ENCODE measurements around the gene SELENOF.

SELENOF gene

DNA sequence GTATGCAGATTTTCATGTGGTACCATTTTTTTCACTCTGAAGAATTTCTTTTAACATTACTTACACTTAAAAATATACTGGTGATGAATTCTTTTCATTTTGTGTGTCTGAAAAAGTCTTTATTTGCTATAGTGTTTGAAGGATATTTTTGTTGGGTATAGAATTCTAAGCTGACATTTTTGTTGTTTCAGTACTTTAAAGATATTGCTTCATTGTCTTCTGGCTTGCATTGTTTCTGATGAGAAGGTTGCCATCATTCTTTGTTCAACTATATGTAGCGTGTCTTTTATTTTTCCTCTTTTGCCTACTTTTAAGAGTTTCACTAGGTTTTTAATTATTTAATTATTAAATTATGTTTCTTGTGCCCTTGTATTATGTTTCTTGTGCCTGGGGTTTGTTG lies 8.5 kb upstream of the SELENOF start:
- H3K4me3 ChIP-seq (ENCODE audit: low read depth, low read length): no peak overlapping the region
- TF ChIP-seq, protein P1, sequence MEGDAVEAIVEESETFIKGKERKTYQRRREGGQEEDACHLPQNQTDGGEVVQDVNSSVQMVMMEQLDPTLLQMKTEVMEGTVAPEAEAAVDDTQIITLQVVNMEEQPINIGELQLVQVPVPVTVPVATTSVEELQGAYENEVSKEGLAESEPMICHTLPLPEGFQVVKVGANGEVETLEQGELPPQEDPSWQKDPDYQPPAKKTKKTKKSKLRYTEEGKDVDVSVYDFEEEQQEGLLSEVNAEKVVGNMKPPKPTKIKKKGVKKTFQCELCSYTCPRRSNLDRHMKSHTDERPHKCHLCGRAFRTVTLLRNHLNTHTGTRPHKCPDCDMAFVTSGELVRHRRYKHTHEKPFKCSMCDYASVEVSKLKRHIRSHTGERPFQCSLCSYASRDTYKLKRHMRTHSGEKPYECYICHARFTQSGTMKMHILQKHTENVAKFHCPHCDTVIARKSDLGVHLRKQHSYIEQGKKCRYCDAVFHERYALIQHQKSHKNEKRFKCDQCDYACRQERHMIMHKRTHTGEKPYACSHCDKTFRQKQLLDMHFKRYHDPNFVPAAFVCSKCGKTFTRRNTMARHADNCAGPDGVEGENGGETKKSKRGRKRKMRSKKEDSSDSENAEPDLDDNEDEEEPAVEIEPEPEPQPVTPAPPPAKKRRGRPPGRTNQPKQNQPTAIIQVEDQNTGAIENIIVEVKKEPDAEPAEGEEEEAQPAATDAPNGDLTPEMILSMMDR (conservative IDR thresholded peaks at IDR 0.05; ENCODE audit: low read depth, low read length): no peak
- no peak for DNase-seq (ENCODE audit: low read depth)

DNA sequence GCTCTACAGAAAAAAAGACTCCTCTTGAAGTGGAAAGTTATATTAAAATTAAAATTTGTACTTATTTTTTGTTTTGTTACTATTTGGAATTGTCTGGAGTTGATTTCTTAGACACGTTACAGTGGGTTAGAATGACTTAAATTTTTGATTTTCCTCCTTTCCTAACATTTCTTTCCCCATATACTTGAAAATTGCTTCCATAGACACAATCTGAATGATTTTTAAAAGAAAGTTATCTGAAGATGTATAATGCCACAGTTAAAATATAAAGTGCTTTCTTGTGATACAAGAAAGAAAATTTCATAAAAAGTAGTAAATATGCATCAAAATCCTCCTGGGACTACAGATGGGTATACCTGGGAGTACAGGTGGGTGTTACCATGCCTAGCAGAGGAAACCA lies 2.8 kb upstream of the SELENOF start:
- TF ChIP-seq, protein P1 (conservative IDR thresholded peaks at IDR 0.05; ENCODE audit: low read depth, low read length): no peak
- H3K4me3 ChIP-seq (ENCODE audit: low read depth, low read length): no peak overlapping the region
- no peak for DNase-seq (ENCODE audit: low read depth)

DNA sequence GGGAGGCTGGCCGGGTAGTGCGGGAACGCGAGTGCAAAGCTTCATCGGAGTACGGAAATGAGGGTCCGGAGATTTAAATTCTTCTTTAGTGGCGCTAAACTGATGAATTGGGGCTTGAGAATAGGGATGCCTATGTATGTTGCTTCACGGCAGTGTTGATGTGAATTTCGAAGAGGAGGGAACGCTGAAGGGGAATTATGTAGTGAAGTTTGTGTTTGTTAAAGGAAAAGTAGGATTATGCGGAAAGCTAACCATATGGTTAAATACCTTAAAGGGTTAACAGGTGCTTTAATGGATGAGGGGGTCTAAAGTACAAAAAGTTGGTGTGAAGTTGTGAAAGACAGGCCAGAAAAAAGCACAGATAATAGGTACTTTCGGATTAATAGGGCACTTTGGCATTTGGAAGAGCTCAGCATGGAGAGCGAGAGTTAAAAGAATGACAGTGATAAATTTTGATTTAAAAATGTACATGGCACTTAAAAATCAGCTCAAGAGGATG lies 1.9 kb upstream of the SELENOF start:
- H3K4me3 ChIP-seq (ENCODE audit: low read depth, low read length): peak overlapping the region; percentile 85
- DNase-seq (ENCODE audit: low read depth): peak; percentile 5

DNA sequence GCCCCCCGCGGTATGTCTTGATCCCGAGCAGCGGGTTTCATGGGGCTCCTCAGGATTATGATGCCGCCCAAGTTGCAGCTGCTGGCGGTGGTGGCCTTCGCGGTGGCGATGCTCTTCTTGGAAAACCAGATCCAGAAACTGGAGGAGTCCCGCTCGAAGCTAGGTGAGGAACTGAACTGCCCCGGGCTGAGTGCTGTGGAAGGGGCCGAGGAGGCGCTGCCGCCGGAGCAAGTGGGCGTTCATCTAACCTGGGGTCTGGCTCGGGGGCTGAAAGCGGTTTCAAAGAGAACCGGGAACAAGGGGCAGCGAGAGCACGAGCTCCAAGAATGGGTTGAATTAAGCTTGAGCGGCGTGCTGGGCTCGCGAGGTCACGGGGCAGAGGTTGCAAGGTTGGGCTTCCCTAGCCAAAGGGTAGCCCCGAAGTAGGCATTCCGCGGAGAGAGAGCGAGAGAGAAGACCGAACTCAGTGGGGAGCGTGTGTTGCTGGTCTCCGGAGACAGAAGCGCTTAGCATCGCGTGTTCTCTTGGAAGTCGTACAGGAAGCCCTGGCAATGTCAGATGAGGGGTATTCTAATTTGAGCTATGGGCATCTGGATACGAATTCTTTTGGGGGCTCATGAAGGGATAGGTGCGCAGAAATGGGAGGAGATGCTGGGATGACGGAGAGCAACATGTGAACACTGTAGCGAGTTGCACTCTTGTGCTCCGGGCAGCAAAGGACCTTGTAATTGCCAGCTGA lies 1.2 kb upstream of the SELENOF start:
- DNase-seq (ENCODE audit: low read depth): peak; percentile 67
- peak overlapping the region; percentile 85 for H3K4me3 ChIP-seq (ENCODE audit: low read depth, low read length)
- TF ChIP-seq, protein P1 (conservative IDR thresholded peaks at IDR 0.05; ENCODE audit: low read depth, low read length): no peak

More for the DNA sequence above, 1.9 kb upstream of the SELENOF start:
- TF ChIP-seq, protein P1 (conservative IDR thresholded peaks at IDR 0.05; ENCODE audit: low read depth, low read length): no peak

DNA sequence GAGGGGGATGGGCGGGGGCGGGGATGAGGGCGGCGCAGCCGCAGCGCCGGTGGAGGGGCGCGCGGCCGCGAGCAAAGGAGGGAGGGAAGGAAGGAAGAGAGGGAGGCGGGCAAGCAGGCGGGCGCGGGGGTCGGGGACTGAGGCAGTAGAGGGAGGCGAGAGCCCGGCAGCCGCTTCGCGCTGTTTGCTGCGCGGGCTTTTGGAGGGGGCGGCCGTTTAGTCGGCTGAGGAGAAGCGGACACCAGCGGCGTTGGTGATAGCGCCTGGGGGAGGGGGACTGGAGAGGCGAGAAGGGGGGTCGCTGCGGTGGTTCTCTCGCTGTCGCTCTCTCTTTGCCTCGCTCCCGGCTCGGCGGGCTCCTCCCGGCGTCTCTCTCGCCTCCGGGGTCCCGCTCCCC lies 673 bp upstream of the SELENOF start, which contains the start of gene HS2ST1:
HS2ST1 (plus strand) TSS at position 35 of the 397 bp plus-strand sequence.
- TF ChIP-seq, protein P1 (conservative IDR thresholded peaks at IDR 0.05; ENCODE audit: low read depth, low read length): no peak
- peak within 1 kb of the TSS; percentile 100 for H3K4me3 ChIP-seq (ENCODE audit: low read depth, low read length)
- DNase-seq (ENCODE audit: low read depth): no peak

DNA sequence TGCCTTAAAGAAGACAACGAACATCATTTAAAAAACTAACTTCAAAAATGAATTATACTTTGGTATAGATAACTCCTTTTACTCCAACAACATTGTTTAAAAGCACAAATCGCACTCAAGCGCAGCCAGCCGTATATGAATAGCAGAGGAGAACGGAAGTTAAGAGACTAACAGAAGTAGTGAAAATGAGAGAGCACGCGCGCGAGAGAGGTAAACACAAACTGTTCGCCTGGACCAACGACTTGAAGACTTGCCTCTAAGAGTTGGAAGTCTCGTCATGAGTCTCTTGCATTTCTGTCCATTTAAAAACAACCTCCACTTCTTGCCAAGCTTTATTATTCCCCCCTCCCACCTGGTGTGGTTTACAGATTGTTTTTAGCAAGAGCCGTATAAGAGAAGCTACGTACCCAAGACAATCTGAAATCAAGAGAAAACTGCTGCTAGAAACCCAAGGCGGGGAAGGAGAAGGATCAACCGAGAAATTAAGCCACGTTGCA lies 479 bp downstream of the SELENOF start:
- DNase-seq (ENCODE audit: low read depth): peak; percentile 66
- TF ChIP-seq, protein P1 (conservative IDR thresholded peaks at IDR 0.05; ENCODE audit: low read depth, low read length): no peak
- H3K4me3 ChIP-seq (ENCODE audit: low read depth, low read length): peak overlapping the region; percentile 100

Measured in choroid plexus epithelial cell (primary cell).